Measurements from ENCODE around the gene ARHGEF17. TPM values are rescaled to one million over a fixed set of nuclear protein-coding genes. Genes with fewer than 3 reads are reported as not detected.

ARHGEF17 gene
- total RNA-seq, 3 donors from 2014 or later: 7.6 to 75.8 (median 13.6) TPM

DNA sequence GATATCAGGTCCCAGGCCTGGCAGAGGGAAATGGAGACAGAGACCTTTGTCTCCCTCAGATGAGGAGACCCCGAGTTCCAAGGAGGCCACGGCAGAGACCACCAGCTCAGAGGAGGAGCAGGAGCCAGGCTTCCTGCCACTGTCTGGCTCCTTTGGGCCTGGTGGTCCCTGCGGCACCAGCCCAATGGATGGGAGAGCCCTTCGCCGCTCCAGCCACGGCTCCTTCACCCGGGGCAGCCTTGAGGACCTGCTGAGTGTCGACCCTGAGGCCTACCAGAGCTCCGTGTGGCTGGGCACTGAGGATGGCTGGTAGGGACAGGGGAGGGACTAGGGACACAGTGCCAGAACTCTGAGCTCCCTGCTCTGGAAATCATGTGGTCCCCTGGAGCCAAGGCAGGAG lies 55.1 kb downstream of the ARHGEF17 start:
- Histone ChIP-seq H3K4me3 (no peak overlapping the region), H3K9me3 (no peaks in the 10 kb centered on the region), H3K36me3 (ENCODE audit: low read depth) (no peaks in the 10 kb centered on the region), H3K4me1 (ENCODE audit: low read depth) (no peaks in the 10 kb centered on the region)
- intact Hi-C loops (cut with DNase I, micrococcal nuclease): no loop called here
- TF ChIP-seq CTCF (IDR thresholded peaks at IDR 0.05): no peak
- DNase-seq (no peak), ATAC-seq (no peak)

DNA sequence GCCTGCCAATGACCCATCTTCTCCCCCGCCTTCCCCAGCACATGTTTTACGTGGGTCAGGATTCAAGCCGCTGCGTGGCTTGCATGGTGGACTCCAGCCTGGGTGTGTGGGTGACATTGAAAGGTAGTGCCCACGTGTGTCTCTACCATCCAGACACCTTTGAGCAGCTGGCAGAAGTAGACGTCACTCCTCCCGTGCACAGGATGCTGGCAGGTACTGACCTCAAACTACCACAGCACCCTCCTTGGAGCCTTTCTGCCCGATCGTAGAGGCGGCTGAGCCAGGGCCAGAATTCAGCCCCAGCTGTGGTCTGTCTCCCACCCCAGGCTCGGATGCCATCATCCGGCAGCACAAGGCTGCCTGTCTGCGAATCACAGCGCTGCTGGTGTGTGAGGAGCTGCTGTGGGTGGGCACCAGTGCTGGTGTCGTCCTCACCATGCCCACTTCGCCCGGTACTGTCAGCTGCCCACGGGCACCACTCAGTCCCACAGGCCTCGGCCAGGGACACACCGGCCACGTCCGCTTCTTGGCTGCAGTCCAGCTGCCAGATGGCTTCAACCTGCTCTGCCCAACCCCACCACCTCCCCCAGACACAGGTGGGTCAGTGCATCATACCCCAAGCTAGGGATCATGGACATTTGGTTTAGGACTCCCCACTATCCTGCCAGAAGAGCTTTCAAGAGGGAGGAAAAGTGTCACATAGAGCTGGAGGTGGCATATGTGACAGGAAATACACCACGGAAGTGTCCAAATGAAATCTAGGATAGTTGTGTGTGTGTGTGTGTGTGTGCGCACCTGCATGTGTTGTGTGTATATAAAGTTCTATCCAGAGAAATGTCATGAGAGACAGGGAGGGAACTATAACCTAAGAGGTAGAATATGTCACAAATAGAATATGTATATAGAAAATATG lies 57.5 kb downstream of the ARHGEF17 start:
- H3K9me3 ChIP-seq: no peaks in the 10 kb centered on the region
- no peak for TF ChIP-seq CTCF (IDR thresholded peaks at IDR 0.05)
- no peaks in the 10 kb centered on the region for H3K36me3 ChIP-seq (ENCODE audit: low read depth)

GRCh38 chr11:73366265-73366610 lies 58.2 kb downstream of the ARHGEF17 start:
- H3K36me3 ChIP-seq (ENCODE audit: low read depth): no peaks in the 10 kb centered on the region
- no peaks in the 10 kb centered on the region for H3K9me3 ChIP-seq
- no peak overlapping the region for H3K4me3 ChIP-seq
- no peak for DNase-seq
- peak; percentile 49 for ATAC-seq
- TF ChIP-seq CTCF (IDR thresholded peaks at IDR 0.05): no peak
- intact Hi-C loops (cut with DNase I, micrococcal nuclease): no loop called here
- H3K4me1 ChIP-seq (ENCODE audit: low read depth): no peaks in the 10 kb centered on the region

More for the DNA sequence above, 57.5 kb downstream of the ARHGEF17 start:
- ATAC-seq (no peak), DNase-seq (no peak)
- Histone ChIP-seq H3K4me3 (no peak overlapping the region), H3K4me1 (ENCODE audit: low read depth) (no peaks in the 10 kb centered on the region)
- intact Hi-C loops (cut with DNase I, micrococcal nuclease): no loop called here

DNA sequence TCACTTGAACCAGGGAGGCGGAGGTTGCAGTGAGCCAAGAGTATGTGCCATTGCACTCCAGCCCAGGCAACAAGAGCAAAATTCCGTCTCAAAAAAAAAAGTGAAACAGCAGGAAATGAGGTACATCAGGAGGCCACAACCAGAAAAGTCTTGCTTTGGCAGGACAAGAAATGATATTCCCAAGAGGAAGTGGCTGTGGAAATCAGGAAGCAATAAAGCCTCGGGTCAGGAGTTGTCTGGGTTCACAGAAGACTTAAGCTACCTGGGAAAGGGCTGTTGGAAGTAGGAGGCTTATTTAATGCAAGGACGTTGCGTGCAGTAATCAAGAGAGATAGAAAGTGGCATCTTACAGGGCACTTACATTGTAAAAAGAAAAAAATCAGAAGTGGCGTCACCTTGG lies 58.9 kb downstream of the ARHGEF17 start:
- Histone ChIP-seq H3K4me3 (no peak overlapping the region), H3K4me1 (ENCODE audit: low read depth) (no peaks in the 10 kb centered on the region), H3K36me3 (ENCODE audit: low read depth) (no peaks in the 10 kb centered on the region), H3K9me3 (no peaks in the 10 kb centered on the region)
- intact Hi-C loops (cut with DNase I, micrococcal nuclease): no loop called here
- ATAC-seq (peak; percentile 23), DNase-seq (no peak)
- no peak for TF ChIP-seq CTCF (IDR thresholded peaks at IDR 0.05)

- H3K4me1 ChIP-seq (ENCODE audit: low read depth): no peaks in the 10 kb centered on the region
- H3K36me3 ChIP-seq (ENCODE audit: low read depth): no peaks in the 10 kb centered on the region
- no peak for TF ChIP-seq CTCF (IDR thresholded peaks at IDR 0.05)
- no peaks in the 10 kb centered on the region for H3K9me3 ChIP-seq
- intact Hi-C loops (cut with DNase I, micrococcal nuclease): no loop called here
- no peak for DNase-seq
- no peak for ATAC-seq
- H3K4me3 ChIP-seq: no peak overlapping the region
Measured at GRCh38 chr11:73367482-73368024, 59.5 kb downstream of the ARHGEF17 start.
